ENCODE data around the gene ZNF473.

DNA sequence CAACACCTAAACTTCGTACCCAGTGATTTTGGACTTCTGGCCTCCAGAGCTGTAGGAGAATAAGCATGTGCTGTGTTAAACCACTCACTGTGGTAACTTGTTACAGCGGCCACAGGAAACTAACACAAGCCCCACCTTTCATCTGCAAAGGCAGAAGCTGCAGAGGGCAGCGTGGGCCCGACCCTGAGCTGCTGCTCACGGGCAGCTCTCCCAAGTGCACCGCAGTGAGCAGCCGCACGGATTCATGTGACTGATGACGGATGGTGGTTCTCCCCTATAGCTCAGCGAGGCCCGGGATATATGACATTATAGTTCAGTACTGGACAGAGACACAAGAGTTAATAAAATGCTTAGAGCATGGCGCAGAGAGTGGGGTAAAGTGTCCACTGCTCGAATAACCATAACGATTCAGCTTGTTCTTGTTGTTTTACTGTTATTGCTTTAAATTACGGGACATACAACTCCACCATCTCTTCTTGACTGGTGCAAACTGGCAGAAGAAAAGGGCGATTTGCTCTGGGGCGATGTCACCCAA, 22.5 kb upstream of the ZNF473 start:
- TF ChIP-seq POLR2AphosphoS5 (IDR thresholded peaks at IDR 0.05) = no peak
- TF ChIP-seq POLR2A (IDR thresholded peaks at IDR 0.05) = no peak
